ENCODE data around the gene INO80.
"Not testable (repeated sequence)": the region's sequence is repeated elsewhere in the genome, so short reads cannot be mapped to it uniquely, and the experiment has no call there.

DNA sequence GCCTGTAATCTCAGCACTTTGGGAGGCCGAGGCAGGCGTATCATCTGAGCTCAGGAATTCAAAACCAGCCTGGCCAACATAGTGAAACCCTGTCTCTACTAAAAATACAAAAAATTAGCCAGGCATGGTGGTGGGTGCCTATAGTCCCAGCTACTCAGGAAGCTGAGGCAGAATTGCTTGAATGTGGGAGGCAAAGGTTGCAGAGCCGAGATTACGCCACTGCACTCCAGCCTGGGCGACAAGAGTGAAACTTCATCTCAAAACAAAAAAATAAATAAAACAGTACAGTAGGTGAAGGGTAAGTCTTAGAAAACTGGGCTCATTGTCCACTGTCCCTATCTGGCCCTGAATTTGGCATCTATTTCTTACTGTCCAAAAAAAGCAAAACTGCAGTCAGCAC lies 37.2 kb downstream of the INO80 start:
- not testable (repeated sequence) for TF ChIP-seq POLR2A (IDR thresholded peaks at IDR 0.05)
- TF ChIP-seq, protein P1, sequence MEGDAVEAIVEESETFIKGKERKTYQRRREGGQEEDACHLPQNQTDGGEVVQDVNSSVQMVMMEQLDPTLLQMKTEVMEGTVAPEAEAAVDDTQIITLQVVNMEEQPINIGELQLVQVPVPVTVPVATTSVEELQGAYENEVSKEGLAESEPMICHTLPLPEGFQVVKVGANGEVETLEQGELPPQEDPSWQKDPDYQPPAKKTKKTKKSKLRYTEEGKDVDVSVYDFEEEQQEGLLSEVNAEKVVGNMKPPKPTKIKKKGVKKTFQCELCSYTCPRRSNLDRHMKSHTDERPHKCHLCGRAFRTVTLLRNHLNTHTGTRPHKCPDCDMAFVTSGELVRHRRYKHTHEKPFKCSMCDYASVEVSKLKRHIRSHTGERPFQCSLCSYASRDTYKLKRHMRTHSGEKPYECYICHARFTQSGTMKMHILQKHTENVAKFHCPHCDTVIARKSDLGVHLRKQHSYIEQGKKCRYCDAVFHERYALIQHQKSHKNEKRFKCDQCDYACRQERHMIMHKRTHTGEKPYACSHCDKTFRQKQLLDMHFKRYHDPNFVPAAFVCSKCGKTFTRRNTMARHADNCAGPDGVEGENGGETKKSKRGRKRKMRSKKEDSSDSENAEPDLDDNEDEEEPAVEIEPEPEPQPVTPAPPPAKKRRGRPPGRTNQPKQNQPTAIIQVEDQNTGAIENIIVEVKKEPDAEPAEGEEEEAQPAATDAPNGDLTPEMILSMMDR (IDR thresholded peaks at IDR 0.05) = not testable (repeated sequence)
